Measurements from ENCODE around the gene METTL27. TPM values are rescaled to one million over a fixed set of nuclear protein-coding genes. Genes with fewer than 3 reads are reported as not detected.
"Not testable (repeated sequence)": the region's sequence is repeated elsewhere in the genome, so short reads cannot be mapped to it uniquely, and the experiment has no call there.

METTL27 gene
- total RNA-seq, 1 donor from 2014 or later: not detected

DNA sequence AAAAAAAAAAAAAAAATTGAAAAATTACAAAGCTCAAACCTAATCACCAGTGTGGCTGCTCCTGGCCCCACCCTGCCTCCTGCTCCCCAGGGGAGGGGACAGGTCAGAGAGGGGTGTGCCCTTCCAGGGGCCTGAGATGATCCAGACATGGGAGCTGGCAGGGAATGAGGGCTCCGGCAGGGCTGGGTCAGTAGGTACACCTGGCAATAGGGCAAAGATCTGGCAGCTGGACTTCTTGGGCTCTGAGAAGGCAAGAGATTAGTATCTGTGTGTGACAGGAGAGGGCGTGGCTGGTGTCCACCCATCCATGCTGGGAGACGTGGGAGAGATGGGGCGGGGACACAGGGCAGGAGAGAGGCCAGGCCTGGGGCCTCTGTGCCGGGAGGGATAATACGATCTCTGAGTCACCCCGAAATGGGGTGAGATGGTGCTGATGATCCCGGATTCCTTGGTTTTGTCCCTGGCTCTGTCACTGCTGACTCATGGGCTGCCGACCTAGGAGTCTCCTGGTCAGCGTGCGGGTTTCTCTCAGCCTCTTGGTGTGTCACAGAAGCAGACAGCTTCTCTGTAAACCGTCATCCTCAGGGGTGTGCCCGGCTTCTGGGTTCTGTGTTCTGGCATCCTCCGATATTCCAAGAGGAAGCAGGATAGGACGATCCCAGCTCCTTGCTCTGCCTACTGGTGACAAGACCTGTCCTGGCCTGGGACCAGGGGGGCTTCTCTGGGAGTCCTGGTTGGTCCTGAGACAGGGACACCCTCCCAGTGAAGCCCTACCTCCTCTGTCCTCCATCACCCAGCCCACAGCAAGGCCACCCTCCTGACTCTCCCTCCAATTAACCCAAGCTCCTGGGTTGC, 19.8 kb downstream of the METTL27 start:
- Histone ChIP-seq H3K36me3 (no peaks in the 10 kb centered on the region), H3K27ac (peak overlapping the region; percentile 61), H3K4me3 (no peak overlapping the region), H3K27me3 (no peaks in the 10 kb centered on the region), H3K9me3 (no peaks in the 10 kb centered on the region), H3K4me1 (peaks cover 25% of the 10 kb centered on the region)
- DNase-seq (ENCODE audit: extremely low spot score in 2 of 2): no peak
- intact Hi-C loops (cut with DNase I): no loop called here
- TF ChIP-seq POLR2AphosphoS5 (IDR thresholded peaks at IDR 0.05; ENCODE audit: insufficient read depth in 1 of 2, low read depth in 1 of 2): peak; percentile 30 to 61
- no peak for TF ChIP-seq POLR2A (IDR thresholded peaks at IDR 0.05)

DNA sequence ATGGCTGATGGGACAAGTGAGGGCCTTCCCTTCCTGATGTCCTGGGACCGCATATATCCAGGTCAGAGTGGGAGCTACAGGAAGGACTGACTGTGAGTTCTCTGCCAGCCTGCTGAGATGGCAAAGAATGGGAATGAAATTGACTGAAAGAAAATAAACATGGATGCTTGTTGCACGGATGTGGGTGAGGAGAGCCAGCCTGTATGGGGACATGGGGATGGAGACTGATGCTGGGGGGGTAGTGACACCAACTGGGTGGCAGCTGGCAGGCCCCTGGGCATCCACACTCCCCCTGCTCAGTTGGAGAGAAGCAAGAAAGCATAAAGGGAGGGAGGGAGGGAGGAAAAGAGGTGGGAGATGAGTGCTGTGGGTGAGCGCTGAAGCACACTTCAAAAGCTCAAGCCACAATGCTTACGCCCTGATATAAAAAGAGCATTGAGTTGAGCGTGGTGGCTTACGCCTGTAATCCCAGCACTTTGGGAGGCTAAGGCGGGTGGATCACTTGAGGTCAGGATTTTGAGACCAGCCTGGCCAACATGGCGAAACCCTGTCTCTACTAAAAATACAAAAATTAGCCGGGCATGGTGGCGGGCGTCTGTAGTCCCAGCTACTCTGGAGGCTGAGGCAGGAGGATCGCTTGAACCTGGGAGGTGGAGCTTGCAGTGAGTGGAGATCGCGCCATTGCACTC, 20.6 kb downstream of the METTL27 start:
- DNase-seq (ENCODE audit: extremely low spot score in 2 of 2); H3K36me3 ChIP-seq; intact Hi-C loops (cut with DNase I); H3K27me3 ChIP-seq; H3K9me3 ChIP-seq; H3K4me3 ChIP-seq: not testable (repeated sequence)
- peaks cover 18% of the 10 kb centered on the region for H3K4me1 ChIP-seq
- H3K27ac ChIP-seq: peak overlapping the region; percentile 61

DNA sequence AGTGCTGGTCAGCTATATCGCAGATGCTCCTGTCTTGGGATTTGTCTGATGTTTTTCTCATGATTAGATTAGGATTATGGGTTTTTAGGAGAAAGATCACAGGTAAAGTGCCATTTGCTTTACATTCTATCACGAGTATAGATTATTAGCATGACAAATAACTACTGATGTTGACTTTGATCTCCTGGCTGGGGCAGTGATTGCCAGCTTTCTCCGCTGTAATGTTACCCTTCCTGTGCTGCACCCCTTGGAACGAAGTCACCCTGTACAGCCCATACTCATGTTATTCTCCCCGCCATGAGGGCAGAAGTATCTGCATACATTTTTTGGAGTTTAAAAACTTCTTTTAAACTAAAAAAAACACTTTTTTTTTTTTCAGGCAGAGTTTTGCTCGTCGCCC, 22.3 kb downstream of the METTL27 start:
- no peaks in the 10 kb centered on the region for H3K36me3 ChIP-seq
- no peaks in the 10 kb centered on the region for H3K9me3 ChIP-seq
- DNase-seq (ENCODE audit: extremely low spot score in 2 of 2): no peak
- H3K27me3 ChIP-seq: no peaks in the 10 kb centered on the region
- no peak overlapping the region for H3K4me3 ChIP-seq
- H3K4me1 ChIP-seq: peaks cover 18% of the 10 kb centered on the region
- no peak overlapping the region for H3K27ac ChIP-seq
- TF ChIP-seq POLR2AphosphoS5 (IDR thresholded peaks at IDR 0.05; ENCODE audit: insufficient read depth in 1 of 2, low read depth in 1 of 2): no peak
- TF ChIP-seq POLR2A (IDR thresholded peaks at IDR 0.05): no peak
- TF ChIP-seq, protein P1, sequence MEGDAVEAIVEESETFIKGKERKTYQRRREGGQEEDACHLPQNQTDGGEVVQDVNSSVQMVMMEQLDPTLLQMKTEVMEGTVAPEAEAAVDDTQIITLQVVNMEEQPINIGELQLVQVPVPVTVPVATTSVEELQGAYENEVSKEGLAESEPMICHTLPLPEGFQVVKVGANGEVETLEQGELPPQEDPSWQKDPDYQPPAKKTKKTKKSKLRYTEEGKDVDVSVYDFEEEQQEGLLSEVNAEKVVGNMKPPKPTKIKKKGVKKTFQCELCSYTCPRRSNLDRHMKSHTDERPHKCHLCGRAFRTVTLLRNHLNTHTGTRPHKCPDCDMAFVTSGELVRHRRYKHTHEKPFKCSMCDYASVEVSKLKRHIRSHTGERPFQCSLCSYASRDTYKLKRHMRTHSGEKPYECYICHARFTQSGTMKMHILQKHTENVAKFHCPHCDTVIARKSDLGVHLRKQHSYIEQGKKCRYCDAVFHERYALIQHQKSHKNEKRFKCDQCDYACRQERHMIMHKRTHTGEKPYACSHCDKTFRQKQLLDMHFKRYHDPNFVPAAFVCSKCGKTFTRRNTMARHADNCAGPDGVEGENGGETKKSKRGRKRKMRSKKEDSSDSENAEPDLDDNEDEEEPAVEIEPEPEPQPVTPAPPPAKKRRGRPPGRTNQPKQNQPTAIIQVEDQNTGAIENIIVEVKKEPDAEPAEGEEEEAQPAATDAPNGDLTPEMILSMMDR (IDR thresholded peaks at IDR 0.05): no peak
- intact Hi-C loops (cut with DNase I): no loop called here

DNA sequence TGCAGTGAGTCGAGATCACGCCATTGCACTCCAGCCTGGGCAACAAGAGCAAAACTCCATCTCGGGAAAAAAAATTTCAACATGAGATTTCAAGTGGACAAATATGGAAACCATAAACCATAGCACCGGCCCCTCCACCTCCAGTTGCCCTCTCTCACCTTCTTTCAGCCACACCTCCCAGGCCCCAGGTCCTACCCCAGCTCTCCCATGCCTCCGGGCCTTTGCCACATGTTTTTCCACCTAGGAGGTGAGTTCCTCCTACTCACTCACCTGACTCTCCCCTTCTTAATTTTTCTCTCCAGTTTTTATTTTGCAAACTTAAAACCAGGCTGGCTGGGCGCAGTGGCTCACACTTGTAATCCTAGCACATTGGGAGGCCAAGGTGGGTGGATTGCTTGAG, 25.2 kb downstream of the METTL27 start:
- Histone ChIP-seq H3K4me1 (peaks cover under 1% of the 10 kb centered on the region), H3K27ac (no peak overlapping the region), H3K9me3 (no peaks in the 10 kb centered on the region), H3K27me3 (no peaks in the 10 kb centered on the region), H3K4me3 (no peak overlapping the region), H3K36me3 (no peaks in the 10 kb centered on the region)
- no peak for DNase-seq (ENCODE audit: extremely low spot score in 2 of 2)
- no peak for TF ChIP-seq POLR2AphosphoS5 (IDR thresholded peaks at IDR 0.05; ENCODE audit: insufficient read depth in 1 of 2, low read depth in 1 of 2)
- TF ChIP-seq, protein P1 (IDR thresholded peaks at IDR 0.05): no peak
- TF ChIP-seq POLR2A (IDR thresholded peaks at IDR 0.05): no peak
- intact Hi-C loops (cut with DNase I): no loop called here

DNA sequence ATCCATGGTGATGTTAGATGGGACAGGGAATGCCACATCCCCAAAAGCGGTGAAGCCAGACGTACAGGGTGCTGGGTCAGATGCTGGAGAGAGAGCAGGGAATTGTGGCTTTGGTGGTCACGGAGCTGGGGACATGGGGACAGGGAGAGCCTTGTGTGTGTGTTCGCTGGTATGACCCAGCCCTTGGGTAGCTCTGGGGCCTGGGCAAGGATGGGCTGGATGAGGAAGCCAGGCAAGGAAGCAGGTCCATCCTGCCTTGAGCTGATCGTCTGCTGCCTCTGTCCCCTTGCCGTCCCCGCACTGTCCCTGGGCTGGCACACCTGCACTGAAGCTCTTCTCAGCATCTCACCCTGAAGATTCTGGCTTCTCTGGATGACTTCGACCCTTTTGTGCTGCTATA, 26.9 kb downstream of the METTL27 start:
- no peaks in the 10 kb centered on the region for H3K27me3 ChIP-seq
- intact Hi-C loops (cut with DNase I): no loop called here
- no peak for DNase-seq (ENCODE audit: extremely low spot score in 2 of 2)
- H3K9me3 ChIP-seq: no peaks in the 10 kb centered on the region
- H3K4me3 ChIP-seq: no peak overlapping the region
- no peaks in the 10 kb centered on the region for H3K36me3 ChIP-seq
- TF ChIP-seq POLR2AphosphoS5 (IDR thresholded peaks at IDR 0.05; ENCODE audit: insufficient read depth in 1 of 2, low read depth in 1 of 2) (no peak), POLR2A (IDR thresholded peaks at IDR 0.05) (no peak)
- TF ChIP-seq, protein P1 (IDR thresholded peaks at IDR 0.05): no peak
- H3K4me1 ChIP-seq: no peaks in the 10 kb centered on the region
- H3K27ac ChIP-seq: no peak overlapping the region

DNA sequence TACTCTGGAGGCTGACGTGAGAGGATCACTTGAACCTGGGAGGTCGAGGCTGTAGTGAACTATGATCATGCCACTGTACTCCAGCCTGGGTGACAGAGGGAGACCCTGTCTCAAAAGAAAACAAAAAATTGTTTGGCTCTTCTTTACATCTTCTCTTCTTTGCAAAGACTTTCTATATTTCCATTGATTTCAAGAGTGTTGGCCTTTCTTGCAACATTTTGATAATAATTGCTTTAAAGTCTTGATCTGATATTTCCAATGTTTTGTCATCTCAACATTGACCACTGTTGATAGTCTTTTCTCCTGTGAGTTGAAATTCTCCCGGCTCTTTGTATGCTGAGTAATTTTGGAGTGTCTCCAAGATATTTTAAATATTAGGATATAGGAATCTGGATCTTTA, 29.3 kb downstream of the METTL27 start:
- Histone ChIP-seq H3K4me3 (no peak overlapping the region), H3K4me1 (no peaks in the 10 kb centered on the region), H3K27ac (no peak overlapping the region), H3K9me3 (no peaks in the 10 kb centered on the region), H3K36me3 (no peaks in the 10 kb centered on the region), H3K27me3 (no peaks in the 10 kb centered on the region)
- DNase-seq (ENCODE audit: extremely low spot score in 2 of 2): no peak
- TF ChIP-seq POLR2A (IDR thresholded peaks at IDR 0.05) (no peak), POLR2AphosphoS5 (IDR thresholded peaks at IDR 0.05; ENCODE audit: insufficient read depth in 1 of 2, low read depth in 1 of 2) (no peak)
- TF ChIP-seq, protein P1 (IDR thresholded peaks at IDR 0.05): no peak
- intact Hi-C loops (cut with DNase I): no loop called here
